Naive thymus-derived CD8-positive, alpha-beta T cell (primary cell): ENCODE results near the gene CPLX3. TPM values are rescaled to one million over a fixed set of nuclear protein-coding genes. Genes with fewer than 3 reads are reported as not detected.

ENCODE experiments used
- ATAC-seq, 2 donors: fragments of 150-1000 bp; cut with Tn5 transposase in 1 of 2; sonication (Bioruptor Pico), chemical (Tn5 transposase) in 1 of 2; 1 replicate in 1 of 2; 2 replicates in 1 of 2; pipeline ENCODE4 v1.10.0; 2021; ENCODE audit warnings: mild to moderate bottlenecking in 2 of 2, moderate library complexity in 2 of 2
- POLR2A ChIA-PET: fragments of 350-600 bp; sonication (Branson Sonifier 250); formaldehyde crosslinking; loops from one replicate; lab custom pipeline; 2021; ENCODE audit warnings: antibody characterized with exemption; lab: Charles Lee
- DNase-seq, 10 donors: peaks; one replicate each; pipeline versions ENCODE4 v3.0.0 to v3.0.0-alpha.2; 2020 to 2022
- H3K27ac Mint-ChIP-seq, 10 donors: one replicate each; pipeline ENCODE4 v1.8.0; 2020 to 2022; ENCODE audit warnings: mild to moderate bottlenecking in 10 of 10, mixed read lengths in 10 of 10, moderate library complexity in 4 of 10, inconsistent platforms in 1 of 10
- H3K27me3 Mint-ChIP-seq, 5 donors: one replicate each; pipeline ENCODE4 v1.8.0; 2021 to 2022; ENCODE audit warnings: mixed read lengths in 5 of 5
- H3K36me3 Mint-ChIP-seq, 3 donors: one replicate each; pipeline ENCODE4 v1.8.0; 2020 to 2022; ENCODE audit warnings: mixed read lengths in 3 of 3, mild to moderate bottlenecking in 2 of 3, inconsistent platforms in 1 of 3
- H3K4me1 Mint-ChIP-seq, 4 donors: one replicate each; pipeline ENCODE4 v1.8.0; 2021 to 2022; ENCODE audit warnings: mixed read lengths in 4 of 4
- H3K4me3 Mint-ChIP-seq, 10 donors: one replicate each; pipeline ENCODE4 v1.8.0; 2020 to 2022; ENCODE audit warnings: mild to moderate bottlenecking in 10 of 10, mixed read lengths in 10 of 10, moderate library complexity in 6 of 10, inconsistent platforms in 1 of 10
- H3K9me3 Mint-ChIP-seq, 9 donors: one replicate each; pipeline ENCODE4 v1.8.0; 2020 to 2022; ENCODE audit warnings: mixed read lengths in 9 of 9, mild to moderate bottlenecking in 3 of 9, inconsistent platforms in 1 of 9, moderate library complexity in 1 of 9
- polyA plus RNA-seq, 3 donors: library from polyadenylated mRNA; unstranded; fragments of 300-500 nt; fragmentation: Illumina TruSeq; gene quantifications; one replicate each; pipeline ENCODE4 v1.2.3, GENCODE V29; 2021
- total RNA-seq, 8 experiments: library from RNA in 2 of 8; stranded (reverse) in 2 of 8; gene quantifications; one replicate each; pipeline ENCODE4 v1.2.3 and lab custom pipeline; 2021 to 2026

CPLX3 gene
- total and polyA plus RNA-seq, 5 experiments from 2014 or later: 0.39 to 0.44 TPM; not detected in 3

- Mint-ChIP-seq H3K4me1 (peaks cover 44 to 96% (median 85%) of the 10 kb centered on the region in 4 donors), H3K36me3 (peaks cover 0 to 15% (median 0%) of the 10 kb centered on the region in 3 donors), H3K27ac (peak overlapping the region; percentile 94 to 99 (median 98)), H3K27me3 (no peaks in the 10 kb centered on the region), H3K9me3 (no peaks in the 10 kb centered on the region), H3K4me3 (peak overlapping the region; percentile 85 to 97 (median 93))
- POLR2A ChIA-PET: interaction anchor here (1.8 to 32.7 kb wide), 4 partner anchors 6 to 113 kb away, joined by 4 to 1300 read pairs (median 656); partner anchors contain the start of gene CSK
- DNase-seq: peak in 2 of 10 donors; percentile 35 to 39
- no peak for ATAC-seq
These were observed 37.2 kb upstream of the CPLX3 start for GRCh38 chr15:74789171-74789631.

GRCh38 chr15:74789741-74790079, 36.7 kb upstream of the CPLX3 start:
- no peaks in the 10 kb centered on the region for H3K9me3 Mint-ChIP-seq
- POLR2A ChIA-PET: interaction anchor here (1.8 to 32.7 kb wide), 4 partner anchors 5 to 112 kb away, joined by 4 to 1300 read pairs (median 656); partner anchors contain the start of gene CSK
- H3K4me1 Mint-ChIP-seq: peaks cover 42 to 96% (median 86%) of the 10 kb centered on the region in 4 donors
- H3K27ac Mint-ChIP-seq: peak overlapping the region; percentile 94 to 99 (median 98)
- H3K27me3 Mint-ChIP-seq: no peaks in the 10 kb centered on the region
- H3K4me3 Mint-ChIP-seq: peak overlapping the region; percentile 85 to 97 (median 93)
- DNase-seq (no peak), ATAC-seq (no peak)
- peaks cover 0 to 14% (median 0%) of the 10 kb centered on the region in 3 donors for H3K36me3 Mint-ChIP-seq

GRCh38 chr15:74790080-74790916, 36.1 kb upstream of the CPLX3 start:
- peak overlapping the region; percentile 94 to 99 (median 98) for H3K27ac Mint-ChIP-seq
- DNase-seq (no peak), ATAC-seq (no peak)
- H3K9me3 Mint-ChIP-seq: no peaks in the 10 kb centered on the region
- no peaks in the 10 kb centered on the region for H3K27me3 Mint-ChIP-seq
- peak overlapping the region; percentile 85 to 97 (median 93) for H3K4me3 Mint-ChIP-seq
- H3K36me3 Mint-ChIP-seq: peaks cover 0 to 14% (median 0%) of the 10 kb centered on the region in 3 donors
- H3K4me1 Mint-ChIP-seq: peaks cover 43 to 96% (median 86%) of the 10 kb centered on the region in 4 donors
- POLR2A ChIA-PET: interaction anchor here (0.6 to 32.7 kb wide), 4 partner anchors 5 to 307 kb away, joined by 4 to 1300 read pairs (median 652); partner anchors contain the start of gene CSK

DNA sequence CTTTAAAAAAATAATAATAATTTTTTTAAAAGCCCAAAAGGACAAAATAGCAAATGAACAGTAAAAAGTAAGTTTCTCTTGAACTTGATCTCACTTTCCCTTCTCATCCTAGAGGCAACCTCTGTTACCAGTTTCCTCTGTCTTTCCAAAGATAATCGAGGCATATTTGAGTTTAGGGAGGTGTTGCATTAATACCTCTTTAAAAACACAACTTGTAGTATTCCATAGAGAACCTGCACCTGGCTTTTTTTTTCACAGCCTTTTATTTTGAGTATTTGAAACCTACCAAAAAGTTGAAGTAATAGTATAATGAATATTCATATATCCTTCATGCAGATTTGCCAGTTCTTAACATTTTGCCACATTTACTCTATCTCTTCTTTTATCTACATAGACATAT, 35.4 kb upstream of the CPLX3 start:
- H3K27me3 Mint-ChIP-seq: no peaks in the 10 kb centered on the region
- H3K36me3 Mint-ChIP-seq: peaks cover 0 to 16% (median 0%) of the 10 kb centered on the region in 3 donors
- H3K4me3 Mint-ChIP-seq: peak overlapping the region; percentile 54 to 97 (median 88)
- POLR2A ChIA-PET: interaction anchor here (1.8 to 32.7 kb wide), 3 partner anchors 4 to 54 kb away, joined by 4 to 1300 read pairs (median 1300); partner anchors contain the start of gene CSK
- ATAC-seq (no peak), DNase-seq (no peak)
- peak overlapping the region; percentile 47 to 99 (median 93) for H3K27ac Mint-ChIP-seq
- peaks cover 45 to 94% (median 87%) of the 10 kb centered on the region in 4 donors for H3K4me1 Mint-ChIP-seq
- no peaks in the 10 kb centered on the region for H3K9me3 Mint-ChIP-seq

DNA sequence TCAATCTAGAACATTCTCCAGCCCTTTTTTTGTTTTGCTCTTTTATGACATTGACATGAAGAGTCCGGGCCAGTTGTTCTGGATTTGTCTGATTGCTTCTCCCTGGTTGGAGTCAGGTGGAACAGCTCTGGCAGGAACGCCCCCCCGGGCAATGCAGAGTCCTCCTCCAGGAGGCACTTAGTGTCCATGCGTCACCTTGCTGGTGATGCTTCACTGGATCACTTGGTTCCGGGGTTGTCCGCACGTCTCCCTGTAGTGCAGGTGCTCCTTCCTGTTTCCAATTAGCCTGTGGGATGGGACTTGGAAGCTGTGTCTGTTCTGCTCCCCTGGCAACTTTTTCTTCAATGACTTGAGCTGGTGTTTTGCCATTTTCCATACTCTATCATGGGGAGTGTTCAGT, 34.8 kb upstream of the CPLX3 start:
- Mint-ChIP-seq H3K4me3 (peak overlapping the region; percentile 54 to 96 (median 84)), H3K9me3 (no peaks in the 10 kb centered on the region), H3K36me3 (peaks cover 0 to 19% (median 0%) of the 10 kb centered on the region in 3 donors), H3K4me1 (peaks cover 45 to 94% (median 86%) of the 10 kb centered on the region in 4 donors), H3K27me3 (no peaks in the 10 kb centered on the region), H3K27ac (peak overlapping the region; percentile 87 to 99 (median 93))
- no peak for DNase-seq
- ATAC-seq: no peak
- POLR2A ChIA-PET: interaction anchor here (1.4 to 32.7 kb wide), 5 partner anchors 3 to 177 kb away, joined by 3 to 1300 read pairs (median 5); partner anchors contain the start of genes CSK and FAM219B

DNA sequence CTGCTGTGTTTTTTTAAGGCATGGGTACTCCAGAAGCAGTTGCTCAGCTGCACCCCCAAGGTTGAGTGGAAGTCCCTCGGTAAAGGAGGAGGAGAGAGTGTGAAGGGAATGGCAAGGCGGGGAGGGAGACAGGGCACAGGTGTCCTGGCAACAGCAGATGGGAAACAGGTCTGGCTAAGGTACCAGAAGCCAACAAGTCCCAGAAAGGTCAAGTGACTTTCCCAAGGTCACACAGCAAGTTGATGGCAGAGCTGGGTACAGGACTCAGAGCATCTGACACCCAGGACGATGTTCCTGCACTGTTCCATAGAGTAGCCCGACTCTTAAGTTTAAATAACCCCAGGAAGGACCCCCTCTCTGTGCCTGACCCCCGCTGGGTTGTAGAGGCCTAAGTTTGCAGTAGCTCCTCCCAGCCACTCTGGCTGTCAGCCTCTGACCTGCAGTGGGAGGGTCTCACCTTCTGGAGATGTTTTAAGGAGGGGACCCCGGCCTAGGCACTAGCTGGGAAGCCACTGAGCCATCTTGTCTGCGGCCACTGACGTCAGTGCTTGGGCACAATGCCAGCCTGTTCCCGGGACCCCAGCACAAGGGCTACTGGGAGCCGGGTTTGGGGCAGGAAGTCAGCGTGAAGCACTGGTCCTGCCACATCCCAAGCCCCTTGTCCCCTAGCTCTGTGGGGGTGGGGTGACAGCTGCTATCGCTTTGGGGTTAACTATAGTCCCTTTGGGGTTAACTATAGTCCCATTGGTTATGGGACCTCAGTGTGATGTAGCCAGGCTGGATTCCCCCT, 34.0 kb upstream of the CPLX3 start:
- Mint-ChIP-seq H3K27me3 (no peaks in the 10 kb centered on the region), H3K36me3 (peaks cover 0 to 19% (median 0%) of the 10 kb centered on the region in 3 donors)
- POLR2A ChIA-PET: interaction anchor here (0.9 to 32.7 kb wide), 10 partner anchors 2 to 177 kb away, joined by 3 to 1300 read pairs (median 4); partner anchors contain the start of genes CSK, FAM219B and LMAN1L

GRCh38 chr15:74793135-74794028, 33.0 kb upstream of the CPLX3 start:
- ATAC-seq (peak; percentile 46 to 48), DNase-seq (peak; percentile 67 to 86 (median 72))
- POLR2A ChIA-PET: interaction anchor here (0.6 to 32.7 kb wide), 11 partner anchors 2 to 166 kb away, joined by 3 to 1300 read pairs (median 4); partner anchors contain the start of genes CSK, FAM219B and LMAN1L
- Mint-ChIP-seq H3K27me3 (no peaks in the 10 kb centered on the region), H3K36me3 (peaks cover 0 to 24% (median 0%) of the 10 kb centered on the region in 3 donors), H3K27ac (peak overlapping the region; percentile 81 to 94 (median 90)), H3K4me1 (peaks cover 40 to 93% (median 89%) of the 10 kb centered on the region in 4 donors), H3K9me3 (no peaks in the 10 kb centered on the region), H3K4me3 (peak overlapping the region; percentile 61 to 96 (median 82))

More for the DNA sequence above, 34.0 kb upstream of the CPLX3 start:
- peak overlapping the region; percentile 54 to 96 (median 84) for H3K4me3 Mint-ChIP-seq
- peak overlapping the region; percentile 87 to 99 (median 93) for H3K27ac Mint-ChIP-seq
- DNase-seq (no peak), ATAC-seq (no peak)
- no peaks in the 10 kb centered on the region for H3K9me3 Mint-ChIP-seq
- H3K4me1 Mint-ChIP-seq: peaks cover 43 to 93% (median 88%) of the 10 kb centered on the region in 4 donors

GRCh38 chr15:74794248-74794969, 32.0 kb upstream of the CPLX3 start:
- H3K4me3 Mint-ChIP-seq: peak overlapping the region in 9 of 10 donors; percentile 32 to 78 (median 71)
- peaks cover 0 to 32% (median 0%) of the 10 kb centered on the region in 3 donors for H3K36me3 Mint-ChIP-seq
- POLR2A ChIA-PET: interaction anchor here (0.6 to 32.7 kb wide), 5 partner anchors 0 to 162 kb away, joined by 3 to 1300 read pairs (median 3); partner anchors contain the start of gene CSK
- H3K4me1 Mint-ChIP-seq: peaks cover 38 to 93% (median 89%) of the 10 kb centered on the region in 4 donors
- no peaks in the 10 kb centered on the region for H3K9me3 Mint-ChIP-seq
- H3K27me3 Mint-ChIP-seq: no peaks in the 10 kb centered on the region
- DNase-seq (no peak), ATAC-seq (peak in 1 of 2 donors; percentile 19)
- H3K27ac Mint-ChIP-seq: peak overlapping the region; percentile 85 to 96 (median 93)

GRCh38 chr15:74794970-74795349, 31.5 kb upstream of the CPLX3 start:
- POLR2A ChIA-PET: interaction anchor here (1.6 to 32.7 kb wide), 3 partner anchors 0 to 162 kb away, joined by 3 to 1300 read pairs (median 1300); partner anchors contain the start of gene CSK
- Mint-ChIP-seq H3K4me3 (peak overlapping the region in 9 of 10 donors; percentile 32 to 78 (median 71)), H3K4me1 (peaks cover 35 to 93% (median 89%) of the 10 kb centered on the region in 4 donors), H3K27ac (peak overlapping the region; percentile 85 to 96 (median 93)), H3K27me3 (no peaks in the 10 kb centered on the region), H3K9me3 (no peaks in the 10 kb centered on the region), H3K36me3 (peaks cover 0 to 33% (median 0%) of the 10 kb centered on the region in 3 donors)
- ATAC-seq (peak; percentile 23 to 49), DNase-seq (no peak)

DNA sequence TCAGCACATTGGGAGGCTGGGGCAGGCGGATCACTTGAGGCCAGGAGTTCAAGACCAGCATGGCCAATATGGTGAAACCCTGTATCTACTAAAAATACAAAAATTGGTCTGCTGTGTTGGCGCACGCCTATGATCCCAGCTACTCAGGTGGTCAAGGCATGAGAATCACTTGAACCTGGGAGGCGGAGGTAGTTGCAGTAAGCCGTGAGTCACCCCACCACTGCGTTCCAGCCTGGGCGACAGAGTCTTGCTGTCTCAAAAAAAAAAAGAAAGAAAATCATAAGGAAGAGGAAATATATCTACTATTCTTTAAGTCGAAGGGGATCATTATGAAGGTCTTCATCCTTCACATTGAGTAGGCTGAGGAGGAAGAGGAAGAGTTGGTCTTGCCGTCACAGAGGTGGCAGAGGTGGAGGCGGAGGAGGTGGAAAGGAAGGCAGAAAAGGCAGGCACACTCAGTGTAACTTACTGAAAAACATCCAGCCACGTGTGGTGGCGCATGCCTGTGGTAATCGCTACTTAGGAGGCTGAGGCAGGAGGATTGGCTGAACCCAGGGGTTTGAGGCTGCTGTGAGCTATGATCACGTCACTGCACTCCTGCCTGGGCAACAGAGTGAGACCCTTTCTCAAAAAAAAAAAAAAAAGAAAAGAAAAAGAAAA, 30.3 kb upstream of the CPLX3 start:
- H3K27me3 Mint-ChIP-seq: no peaks in the 10 kb centered on the region
- H3K9me3 Mint-ChIP-seq: no peaks in the 10 kb centered on the region
- DNase-seq (peak in 4 of 10 donors; percentile 36 to 49 (median 44)), ATAC-seq (peak; percentile 23 to 27)
- POLR2A ChIA-PET: interaction anchor here (0.6 to 32.7 kb wide), 6 partner anchors 1 to 226 kb away, joined by 3 to 1300 read pairs (median 4); partner anchors contain the start of gene CSK
- peaks cover 36 to 87% (median 85%) of the 10 kb centered on the region in 4 donors for H3K4me1 Mint-ChIP-seq
- peak overlapping the region; percentile 41 to 82 (median 68) for H3K4me3 Mint-ChIP-seq
- peaks cover 0 to 41% (median 0%) of the 10 kb centered on the region in 3 donors for H3K36me3 Mint-ChIP-seq
- H3K27ac Mint-ChIP-seq: peak overlapping the region; percentile 85 to 94 (median 90)
